PC-3 (cell line): ENCODE measurements around the gene USH2A. TPM values are rescaled to one million over a fixed set of nuclear protein-coding genes. Genes with fewer than 3 reads are reported as not detected.
A peak's percentile ranks its signal among the peaks of the same experiment; 100 is the strongest.

Source experiments
- ATAC-seq: fragments of 200-7000 bp; cut with Tn5 transposase; 2 replicates; pipeline ENCODE4 v1.9.1; 2020; ENCODE audit warnings: mild to moderate bottlenecking, moderate library complexity
- BruUV-seq: library from RNA; stranded (reverse); fragments of 400-500 nt; replicated peaks from 2 replicates; lab custom pipeline; 2021; lab: Mats Ljungman, UMichigan
- CTCF ChIA-PET: fragments of 300-600 bp; sonication (Branson Sonifier 250); formaldehyde crosslinking; loops from one replicate; lab custom pipeline; 2022; ENCODE audit warnings: antibody characterized with exemption; lab: Charles Lee
- POLR2A ChIA-PET: fragments of 300-600 bp; sonication (Branson Sonifier 250); formaldehyde crosslinking; loops from one replicate; lab custom pipeline; 2022; ENCODE audit warnings: antibody characterized with exemption; ENCODE audit not compliant: unreplicated experiment; lab: Charles Lee
- DNase-seq: peaks from one replicate; pipeline ENCODE4 v3.0.0-alpha.2; 2015
- H2AFZ ChIP-seq: fragments of 300-600 bp; sonication (generic); 2 replicates; pipeline ENCODE4 v1.6.0; 2016; ENCODE audit warnings: antibody characterized with exemption, low read length
- H3F3A ChIP-seq: fragments of 300-600 bp; sonication (generic); one replicate; pipeline ENCODE4 v1.6.0; 2017; ENCODE audit warnings: antibody characterized with exemption, low read length, control low read depth, mild to moderate bottlenecking; ENCODE audit not compliant: unreplicated experiment
- H3K27ac ChIP-seq: fragments of 300-600 bp; sonication (generic); 2 replicates; pipeline ENCODE4 v1.5.1; 2016; ENCODE audit warnings: mild to moderate bottlenecking, low read length
- H3K27me3 ChIP-seq: fragments of 300-600 bp; sonication (generic); 2 replicates; pipeline ENCODE4 v1.6.1; 2016; ENCODE audit warnings: low read length, mixed read lengths
- H3K36me3 ChIP-seq: fragments of 300-600 bp; sonication (generic); 2 replicates; pipeline ENCODE4 v1.6.1; 2016; ENCODE audit warnings: low read depth, mixed run types, low read length, mixed read lengths
- H3K4me1 ChIP-seq: fragments of 300-600 bp; sonication (generic); 2 replicates; pipeline ENCODE4 v1.5.1; 2016; ENCODE audit warnings: low read length; ENCODE audit not compliant: insufficient read depth
- H3K4me2 ChIP-seq: fragments of 300-600 bp; sonication (generic); 2 replicates; pipeline ENCODE4 v1.6.0; 2016; ENCODE audit warnings: low read length
- H3K4me3 ChIP-seq: fragments of 300-600 bp; sonication (generic); 2 replicates; pipeline ENCODE4 v1.5.1; 2016; ENCODE audit warnings: mild to moderate bottlenecking, low read length, mixed read lengths
- H3K79me2 ChIP-seq: fragments of 300-600 bp; sonication (generic); 2 replicates; pipeline ENCODE4 v1.6.1; 2017; ENCODE audit warnings: low read length, mixed read lengths
- H3K9ac ChIP-seq: fragments of 300-600 bp; sonication (generic); 2 replicates; pipeline ENCODE4 v1.6.0; 2016; ENCODE audit warnings: mild to moderate bottlenecking, low read length
- H3K9me2 ChIP-seq: fragments of 300-600 bp; sonication (generic); replicated peaks from 2 replicates; pipeline ENCODE4 v1.6.1; 2016; ENCODE audit warnings: mixed run types, low read length, mixed read lengths
- H3K9me3 ChIP-seq: fragments of 300-600 bp; sonication (generic); 2 replicates; pipeline ENCODE4 v1.6.1; 2016; ENCODE audit warnings: low read length, mixed read lengths
- H4K20me1 ChIP-seq: fragments of 300-600 bp; sonication (generic); 2 replicates; pipeline ENCODE4 v1.6.1; 2016; ENCODE audit warnings: low read length, mixed read lengths
- CTCF ChIP-seq: fragments of 300-600 bp; sonication (generic); conservative IDR thresholded peaks from 2 replicates; pipeline ENCODE4 v1.5.1; 2017; ENCODE audit warnings: antibody characterized with exemption, low read depth, mild to moderate bottlenecking, low read length
- EZH2 ChIP-seq: fragments of 300-600 bp; sonication (generic); IDR thresholded peaks from one replicate; pipeline ENCODE4 v1.6.1; 2017; ENCODE audit warnings: antibody characterized with exemption, mild to moderate bottlenecking, low read length; ENCODE audit not compliant: unreplicated experiment
- EZH2phosphoT487 ChIP-seq: fragments of 300-600 bp; sonication (generic); IDR thresholded peaks from 2 replicates; pipeline ENCODE4 v1.6.1; 2018; ENCODE audit warnings: mild to moderate bottlenecking, antibody characterized with exemption, low read length, borderline replicate concordance
- intact Hi-C: fragments of 100-400 bp; cut with micrococcal nuclease; formaldehyde crosslinking; loops from 2 replicates; pipeline ENCODE4 v1.9.0; 2023
- total RNA-seq: library from RNA; depleted of rRNA; stranded (reverse); fragments of >200 nt; gene quantifications from 2 replicates; pipeline ENCODE4 v1.2.3, GENCODE V29; 2014

The USH2A gene
- total RNA-seq, 1 experiment from 2014 or later: not detected

- Histone ChIP-seq H3K9me2 (no peaks in the 10 kb centered on the region), H3K4me3 (no peak overlapping the region), H3K4me1 (no peaks in the 10 kb centered on the region), H3K9me3 (no peaks in the 10 kb centered on the region), H3K27ac (no peak overlapping the region), H3K36me3 (no peaks in the 10 kb centered on the region), H3K79me2 (no peaks in the 10 kb centered on the region), H4K20me1 (no peaks in the 10 kb centered on the region), H3K27me3 (no peaks in the 10 kb centered on the region), H3K9ac (no peak overlapping the region), H3F3A (no peaks in the 10 kb centered on the region), H3K4me2 (no peak overlapping the region), H2AFZ (no peak overlapping the region)
- POLR2A ChIA-PET: no interaction called here
- DNase-seq (no peak), ATAC-seq (no peak)
- TF ChIP-seq EZH2phosphoT487: no peak
- peak; percentile 50; the same call in 1 of the 2 replicates for TF ChIP-seq CTCF
- no peak for TF ChIP-seq EZH2
- intact Hi-C loops: loop anchor here (10.0 kb wide), 1 partner anchor 192 kb away; no protein-coding TSS in a partner anchor
- BruUV-seq: no TSS peak
- CTCF ChIA-PET: no interaction called here
Observed at GRCh38 chr1:216306830-216307229, 116.4 kb downstream of the USH2A start.

- intact Hi-C loops: loop anchor here (10.0 kb wide), 1 partner anchor 189 kb away; no protein-coding TSS in a partner anchor
- TF ChIP-seq CTCF (no peak), EZH2 (no peak), EZH2phosphoT487 (no peak)
Observed at GRCh38 chr1:216303690-216304089, 119.6 kb downstream of the USH2A start.

GRCh38 chr1:216293683-216294082 is 129.6 kb downstream of the USH2A start:
- Histone ChIP-seq H3K4me1 (no peaks in the 10 kb centered on the region), H3K4me2 (no peak overlapping the region), H3K27me3 (no peaks in the 10 kb centered on the region), H3K9ac (no peak overlapping the region), H4K20me1 (no peaks in the 10 kb centered on the region), H3K79me2 (no peaks in the 10 kb centered on the region), H3K9me3 (no peaks in the 10 kb centered on the region), H3F3A (no peaks in the 10 kb centered on the region), H3K9me2 (no peaks in the 10 kb centered on the region), H2AFZ (no peak overlapping the region), H3K36me3 (no peaks in the 10 kb centered on the region), H3K4me3 (no peak overlapping the region), H3K27ac (no peak overlapping the region)
- CTCF ChIA-PET: no interaction called here
- DNase-seq: peak; percentile 63
- no TSS peak for BruUV-seq
- POLR2A ChIA-PET: no interaction called here
- TF ChIP-seq EZH2phosphoT487 (no peak), CTCF (no peak), EZH2 (no peak)
- intact Hi-C loops: loop anchor here (2.0 kb wide), 1 partner anchor 73 kb away; no protein-coding TSS in a partner anchor
- peak; percentile 97 for ATAC-seq

More at GRCh38 chr1:216303690-216304089, 119.6 kb downstream of the USH2A start:
- Histone ChIP-seq H3K4me2 (no peak overlapping the region), H3K9me2 (no peaks in the 10 kb centered on the region), H3K4me1 (no peaks in the 10 kb centered on the region), H3K9ac (no peak overlapping the region), H2AFZ (no peak overlapping the region), H3K36me3 (no peaks in the 10 kb centered on the region), H3F3A (no peaks in the 10 kb centered on the region), H3K27me3 (no peaks in the 10 kb centered on the region), H3K27ac (no peak overlapping the region), H3K9me3 (no peaks in the 10 kb centered on the region), H4K20me1 (no peaks in the 10 kb centered on the region), H3K4me3 (no peak overlapping the region), H3K79me2 (no peaks in the 10 kb centered on the region)
- ChIA-PET CTCF (no interaction called here), POLR2A (no interaction called here)
- ATAC-seq (peak; percentile 92), DNase-seq (peak; percentile 65)
- no TSS peak for BruUV-seq
